Tibial nerve (tissue), 3 donors: Measurements from ENCODE around the gene FAM210A.

ENCODE experiments used
- CTCF ChIP-seq, 5 experiments: fragments of 200-600 bp in 3 of 5; fragments of 450-650 bp in 2 of 5; sonication (generic) in 3 of 5; IDR thresholded peaks; one replicate each; pipeline ENCODE4 v1.5.1; 2016 to 2019; ENCODE audit warnings: antibody characterized with exemption in 5 of 5, mild to moderate bottlenecking in 3 of 5, moderate library complexity in 2 of 5
- POLR2A ChIP-seq, 2 donors: fragments of 450-650 bp; IDR thresholded peaks; one replicate each; pipeline ENCODE4 v1.6.1; 2017; ENCODE audit warnings: antibody characterized with exemption in 2 of 2, mild to moderate bottlenecking in 2 of 2, moderate library complexity in 2 of 2

GRCh38 chr18:13621446-13621849, 104.9 kb downstream of the FAM210A start:
- no peak for TF ChIP-seq CTCF (IDR thresholded peaks at IDR 0.05)
- no peak for TF ChIP-seq POLR2A (IDR thresholded peaks at IDR 0.05)
